HG02763 (cell line): ENCODE data around the gene ITGB3.

ENCODE experiments used
- ATAC-seq: cut with Tn5 transposase; IDR thresholded peaks from one replicate; pipeline ENCODE4 v1.9.1; 2021; ENCODE audit warnings: mild to moderate bottlenecking, moderate library complexity; ENCODE audit not compliant: unreplicated experiment

The ITGB3 gene

DNA sequence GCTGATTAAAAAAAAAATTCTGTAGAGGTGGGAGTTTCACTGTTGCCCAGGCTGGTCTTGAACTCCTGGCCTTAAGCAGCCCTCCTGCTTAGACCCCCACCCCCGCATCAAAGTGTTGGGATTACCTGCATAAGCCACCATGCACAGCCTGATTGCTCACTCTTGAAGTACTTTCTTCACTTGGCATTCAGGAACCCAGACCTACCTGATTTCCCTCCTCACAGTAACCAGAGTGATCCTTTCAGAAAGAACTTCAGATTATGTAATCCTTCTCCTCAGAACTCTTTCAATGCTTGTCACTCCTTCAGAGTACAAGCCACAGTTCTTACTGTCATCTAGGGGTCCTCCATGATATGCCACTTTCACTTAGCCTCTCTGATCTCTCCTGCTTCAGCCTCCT, 71.5 kb downstream of the ITGB3 start:
- no peak for ATAC-seq

DNA sequence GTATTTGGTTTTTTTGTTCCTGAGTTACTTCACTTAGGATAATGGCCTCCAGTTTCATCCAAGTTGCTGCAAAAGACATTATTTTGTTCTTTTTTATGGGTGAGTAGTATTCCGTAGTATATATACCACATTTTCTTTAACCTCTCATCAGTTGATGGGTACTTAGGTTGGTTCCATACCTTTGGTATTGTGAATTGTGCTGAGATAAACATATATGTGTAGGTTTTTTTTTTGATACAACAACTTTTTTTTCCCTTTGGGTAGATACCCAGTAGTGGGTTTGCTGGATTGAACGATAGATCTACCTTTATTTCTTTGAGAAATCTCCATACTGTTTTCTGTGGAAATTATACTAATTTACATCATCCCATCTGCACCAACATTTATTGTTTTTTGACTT, 76.9 kb downstream of the ITGB3 start:
- no peak for ATAC-seq

DNA sequence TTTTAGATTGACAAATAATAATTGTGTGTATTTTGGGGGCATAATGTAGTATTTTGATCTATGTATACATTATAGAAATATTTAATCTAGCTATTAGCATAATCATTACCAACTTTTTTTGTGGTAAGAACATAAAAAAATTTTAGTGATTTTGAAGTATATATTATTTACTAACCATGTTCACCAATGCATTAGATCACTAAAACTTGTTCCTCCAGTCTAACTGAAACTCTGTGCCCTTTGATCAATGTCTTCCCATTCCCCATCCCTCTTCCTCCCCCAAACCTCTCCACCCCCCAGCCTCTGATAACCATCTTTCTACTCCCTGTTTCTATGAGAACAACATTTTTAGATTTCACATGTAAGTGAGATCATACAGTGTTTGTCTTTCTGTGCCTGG, 78.7 kb downstream of the ITGB3 start:
- ATAC-seq: no peak

DNA sequence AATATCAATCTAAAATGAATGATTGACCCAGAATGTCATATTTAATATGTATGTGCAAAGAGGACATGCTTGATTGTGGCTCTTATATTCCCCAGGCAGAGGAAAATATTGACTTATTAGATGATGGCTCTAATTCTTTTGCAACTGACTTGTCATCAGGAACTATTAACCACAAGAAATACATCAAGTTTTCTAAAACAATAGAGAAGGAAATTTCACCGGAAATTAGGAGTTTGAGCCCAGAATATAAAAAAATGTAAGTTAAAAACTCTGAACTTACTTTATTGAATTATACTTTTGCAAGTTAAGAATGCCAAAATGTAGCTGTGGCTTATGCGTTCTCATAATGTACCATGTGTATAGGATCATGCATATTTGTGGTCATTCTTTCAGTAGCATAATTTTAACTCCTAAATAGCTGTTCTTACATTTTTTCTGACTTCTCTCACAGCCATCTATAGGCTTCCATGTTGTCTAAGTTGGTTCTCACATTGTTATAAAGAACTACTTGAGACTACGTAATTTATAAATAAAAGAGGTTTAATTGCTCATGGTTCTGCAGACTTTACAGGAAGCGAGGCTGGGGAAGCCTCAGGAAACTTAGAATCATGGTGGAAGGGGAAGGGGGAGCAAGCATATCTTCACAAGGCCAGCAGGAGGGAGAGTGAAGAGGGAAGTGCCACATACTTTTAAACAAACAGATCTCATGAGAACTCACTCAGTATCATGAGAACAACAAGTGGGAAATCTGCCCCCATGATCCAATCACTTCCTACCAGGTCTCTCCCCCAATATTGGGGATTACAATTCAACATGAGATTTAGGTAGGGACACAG, 81.7 kb downstream of the ITGB3 start:
- ATAC-seq: no peak

DNA sequence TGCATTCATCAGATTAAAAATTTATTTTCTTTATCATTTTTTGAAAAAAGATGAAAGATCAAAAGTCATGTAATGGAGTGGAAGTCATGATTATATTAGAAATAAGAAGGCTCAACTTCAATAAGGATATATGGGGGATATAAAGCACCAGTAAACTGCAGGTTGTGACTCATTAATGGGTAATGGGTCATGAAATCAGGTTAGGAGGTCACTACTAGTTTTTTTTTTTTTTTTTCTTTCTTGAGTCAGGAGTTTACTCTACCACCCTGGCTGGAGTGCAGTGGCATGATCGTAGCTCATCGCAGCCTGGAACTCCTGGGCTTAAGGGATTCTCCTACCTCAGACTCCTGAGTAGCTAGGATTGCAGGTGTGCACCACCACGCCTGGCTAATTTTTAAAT, 84.4 kb downstream of the ITGB3 start:
- no peak for ATAC-seq

DNA sequence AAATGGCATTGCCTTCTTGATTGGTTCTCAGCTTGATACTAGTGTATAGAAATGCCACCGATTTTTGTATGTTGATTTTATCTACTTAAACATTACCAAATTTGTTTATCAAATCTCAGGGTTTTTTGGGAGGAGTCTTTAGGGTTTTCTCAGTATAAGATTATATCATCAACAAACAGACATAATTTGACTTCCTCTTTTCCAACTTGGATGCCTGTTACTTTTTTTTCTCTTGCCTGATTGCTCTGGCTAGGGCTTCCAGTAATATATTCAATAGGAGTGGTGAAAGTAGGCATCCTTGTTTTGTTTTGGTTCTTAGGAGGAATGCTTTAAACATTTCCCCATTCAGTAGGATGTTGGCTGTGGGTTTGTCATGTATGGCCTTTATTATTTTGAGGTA, 99.2 kb downstream of the ITGB3 start:
- ATAC-seq: no peak

DNA sequence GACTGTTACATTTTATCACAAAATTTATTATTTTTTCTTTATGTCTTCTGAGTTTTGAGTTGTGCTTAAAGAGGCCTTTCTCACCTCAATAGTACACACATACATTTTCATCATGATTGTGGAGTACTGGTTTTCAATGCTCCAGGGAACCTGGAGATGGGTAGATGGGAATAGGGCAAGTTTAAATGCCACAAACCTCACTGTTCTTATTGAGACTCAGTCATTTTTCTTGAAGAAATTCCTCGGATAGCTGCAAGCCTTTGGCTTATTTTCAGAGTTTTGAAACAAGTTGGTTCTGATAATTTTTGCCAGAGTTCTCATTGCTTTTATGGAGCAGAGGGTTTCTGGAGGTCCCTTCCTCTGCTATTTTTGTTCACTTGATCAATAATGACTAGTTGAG, 105.0 kb downstream of the ITGB3 start:
- no peak for ATAC-seq
